Activated naive CD8-positive, alpha-beta T cell treated with anti-CD3 and anti-CD28 coated beads, Interleukin-2, amount 50 U/mL, for 24 hours (primary cell): ENCODE data around the gene LILRB2.
"Not testable (repeated sequence)": the region's sequence is repeated elsewhere in the genome, so short reads cannot be mapped to it uniquely, and the experiment has no call there.

Experiments
- ATAC-seq: fragments of 150-1000 bp; cut with Tn5 transposase; one replicate; pipeline ENCODE4 v1.10.0; 2021
- DNase-seq: peaks from one replicate; pipeline ENCODE4 v3.0.0; 2021
- H3K27ac Mint-ChIP-seq: one replicate; pipeline ENCODE4 v1.8.0; 2021; ENCODE audit warnings: mild to moderate bottlenecking, mixed read lengths
- H3K27me3 Mint-ChIP-seq: one replicate; pipeline ENCODE4 v1.8.0; 2021; ENCODE audit warnings: mixed read lengths
- H3K36me3 Mint-ChIP-seq: one replicate; pipeline ENCODE4 v1.8.0; 2021; ENCODE audit warnings: low read depth, mixed read lengths
- H3K4me1 Mint-ChIP-seq: one replicate; pipeline ENCODE4 v1.8.0; 2021; ENCODE audit warnings: mixed read lengths
- H3K4me3 Mint-ChIP-seq: one replicate; pipeline ENCODE4 v1.8.0; 2021; ENCODE audit warnings: mild to moderate bottlenecking, moderate library complexity, mixed read lengths
- H3K9me3 Mint-ChIP-seq: one replicate; pipeline ENCODE4 v1.8.0; 2021; ENCODE audit warnings: mixed read lengths

Gene LILRB2

GRCh38 chr19:54247106-54247930 is 33.6 kb downstream of the LILRB2 start:
- H3K4me3 Mint-ChIP-seq, result no peak overlapping the region
- no peaks in the 10 kb centered on the region for H3K36me3 Mint-ChIP-seq
- ATAC-seq (no peak), DNase-seq (no peak)
- peaks cover 20% of the 10 kb centered on the region for H3K27me3 Mint-ChIP-seq
- H3K4me1 Mint-ChIP-seq, result peaks cover 13% of the 10 kb centered on the region
- no peak overlapping the region for H3K27ac Mint-ChIP-seq
- no peaks in the 10 kb centered on the region for H3K9me3 Mint-ChIP-seq

- H3K4me1 Mint-ChIP-seq, result peaks cover 13% of the 10 kb centered on the region
- H3K27me3 Mint-ChIP-seq, result peaks cover 23% of the 10 kb centered on the region
- DNase-seq (no peak), ATAC-seq (no peak)
- no peak overlapping the region for H3K27ac Mint-ChIP-seq
- H3K9me3 Mint-ChIP-seq, result no peaks in the 10 kb centered on the region
- H3K36me3 Mint-ChIP-seq, result no peaks in the 10 kb centered on the region
- H3K4me3 Mint-ChIP-seq, result no peak overlapping the region
Measured at GRCh38 chr19:54245936-54246335, 35.0 kb downstream of the LILRB2 start.

GRCh38 chr19:54243809-54244208 is 37.1 kb downstream of the LILRB2 start:
- not testable (repeated sequence) for H3K9me3 Mint-ChIP-seq, ATAC-seq, H3K36me3 Mint-ChIP-seq, DNase-seq, H3K27ac Mint-ChIP-seq, H3K4me3 Mint-ChIP-seq
- Mint-ChIP-seq H3K4me1 (peaks cover 13% of the 10 kb centered on the region), H3K27me3 (peaks cover 19% of the 10 kb centered on the region)

GRCh38 chr19:54242646-54243045 is 38.3 kb downstream of the LILRB2 start, which contains the start of gene LILRA6:
Gene LILRA6, minus strand, starts transcription at chr19:54242790.
- not testable (repeated sequence) for H3K27ac Mint-ChIP-seq, H3K4me3 Mint-ChIP-seq, ATAC-seq, DNase-seq, H3K9me3 Mint-ChIP-seq, H3K4me1 Mint-ChIP-seq, H3K36me3 Mint-ChIP-seq
- peaks cover 19% of the 10 kb centered on the region for H3K27me3 Mint-ChIP-seq

- not testable (repeated sequence) for ATAC-seq, H3K9me3 Mint-ChIP-seq, DNase-seq, H3K4me3 Mint-ChIP-seq, H3K4me1 Mint-ChIP-seq, H3K36me3 Mint-ChIP-seq, H3K27ac Mint-ChIP-seq
- H3K27me3 Mint-ChIP-seq, result peaks cover 19% of the 10 kb centered on the region
Measured at GRCh38 chr19:54242234-54242633, 38.7 kb downstream of the LILRB2 start.

GRCh38 chr19:54240372-54241336 is 40.3 kb downstream of the LILRB2 start:
- H3K9me3 Mint-ChIP-seq, H3K4me1 Mint-ChIP-seq, H3K36me3 Mint-ChIP-seq, DNase-seq, ATAC-seq, H3K27ac Mint-ChIP-seq, H3K4me3 Mint-ChIP-seq: not testable (repeated sequence)
- H3K27me3 Mint-ChIP-seq, result peaks cover 19% of the 10 kb centered on the region

- H3K36me3 Mint-ChIP-seq, H3K4me3 Mint-ChIP-seq, H3K9me3 Mint-ChIP-seq, DNase-seq, H3K27ac Mint-ChIP-seq, H3K4me1 Mint-ChIP-seq: not testable (repeated sequence)
- ATAC-seq, result peak; percentile 47
- peaks cover 18% of the 10 kb centered on the region for H3K27me3 Mint-ChIP-seq
Measured at GRCh38 chr19:54239491-54240371, 41.2 kb downstream of the LILRB2 start.

- Mint-ChIP-seq H3K27me3 (peaks cover 29% of the 10 kb centered on the region), H3K27ac (no peak overlapping the region)
Measured at GRCh38 chr19:54233941-54234340, 47.0 kb downstream of the LILRB2 start.

GRCh38 chr19:54231077-54231931 is 49.6 kb downstream of the LILRB2 start:
- Mint-ChIP-seq H3K4me1 (peaks cover 6% of the 10 kb centered on the region), H3K36me3 (no peaks in the 10 kb centered on the region), H3K9me3 (no peaks in the 10 kb centered on the region), H3K27me3 (peaks cover 33% of the 10 kb centered on the region), H3K27ac (no peak overlapping the region), H3K4me3 (no peak overlapping the region)
- DNase-seq (peak; percentile 96), ATAC-seq (peak; percentile 95)

More at GRCh38 chr19:54233941-54234340, 47.0 kb downstream of the LILRB2 start:
- Mint-ChIP-seq H3K4me3 (no peak overlapping the region), H3K36me3 (no peaks in the 10 kb centered on the region), H3K4me1 (peaks cover 6% of the 10 kb centered on the region), H3K9me3 (no peaks in the 10 kb centered on the region)
- ATAC-seq (no peak), DNase-seq (no peak)

- Mint-ChIP-seq H3K27me3 (peaks cover 33% of the 10 kb centered on the region), H3K36me3 (no peaks in the 10 kb centered on the region), H3K4me1 (peaks cover 6% of the 10 kb centered on the region), H3K4me3 (no peak overlapping the region), H3K27ac (no peak overlapping the region), H3K9me3 (no peaks in the 10 kb centered on the region)
- DNase-seq (no peak), ATAC-seq (no peak)
Measured at GRCh38 chr19:54230031-54230430, 50.9 kb downstream of the LILRB2 start.

GRCh38 chr19:54229146-54229545 is 51.8 kb downstream of the LILRB2 start:
- Mint-ChIP-seq H3K27ac (no peak overlapping the region), H3K9me3 (no peaks in the 10 kb centered on the region), H3K27me3 (peaks cover 33% of the 10 kb centered on the region), H3K4me1 (peaks cover 6% of the 10 kb centered on the region), H3K4me3 (no peak overlapping the region), H3K36me3 (no peaks in the 10 kb centered on the region)
- DNase-seq (no peak), ATAC-seq (no peak)

GRCh38 chr19:54224619-54225018 is 56.3 kb downstream of the LILRB2 start:
- not testable (repeated sequence) for H3K9me3 Mint-ChIP-seq, H3K4me1 Mint-ChIP-seq, ATAC-seq, DNase-seq, H3K4me3 Mint-ChIP-seq, H3K27ac Mint-ChIP-seq, H3K36me3 Mint-ChIP-seq
- H3K27me3 Mint-ChIP-seq, result peaks cover 26% of the 10 kb centered on the region

- not testable (repeated sequence) for H3K36me3 Mint-ChIP-seq, ATAC-seq, H3K4me1 Mint-ChIP-seq
Measured at GRCh38 chr19:54223937-54224281, 57.0 kb downstream of the LILRB2 start.

More at GRCh38 chr19:54223937-54224281, 57.0 kb downstream of the LILRB2 start:
- H3K27ac Mint-ChIP-seq, H3K4me3 Mint-ChIP-seq, DNase-seq, H3K9me3 Mint-ChIP-seq: not testable (repeated sequence)
- H3K27me3 Mint-ChIP-seq, result peaks cover 22% of the 10 kb centered on the region
